H9 (cell line): ENCODE measurements around the gene C1orf122. TPM values are rescaled to one million over a fixed set of nuclear protein-coding genes. Genes with fewer than 3 reads are reported as not detected.

Experiments
- DNase-seq: peaks from one replicate; pipeline ENCODE4 v3.0.0-alpha.2; 2017
- H2AFZ ChIP-seq: one replicate; pipeline ENCODE4 v1.6.1; 2013; ENCODE audit warnings: mild to moderate bottlenecking, low read length, control low read depth, moderate library complexity
- H2AK5ac ChIP-seq: 2 replicates; pipeline ENCODE4 v1.6.1; 2013; ENCODE audit warnings: low read length, control low read depth, mixed read lengths; ENCODE audit not compliant: insufficient read length
- H2BK120ac ChIP-seq: one replicate; pipeline ENCODE4 v1.6.1; 2013; ENCODE audit warnings: low read depth, mild to moderate bottlenecking, low read length, control low read depth, inconsistent platforms; ENCODE audit not compliant: poor library complexity, severe bottlenecking
- H2BK12ac ChIP-seq: 2 replicates; pipeline ENCODE4 v1.6.1; 2013; ENCODE audit warnings: low read length, control low read depth, mixed read lengths, low read depth; ENCODE audit not compliant: insufficient read length
- H2BK15ac ChIP-seq: 2 replicates; pipeline ENCODE4 v1.6.1; 2013; ENCODE audit warnings: low read depth, low read length, control low read depth
- H2BK20ac ChIP-seq: one replicate; pipeline ENCODE4 v1.6.1; 2013; ENCODE audit warnings: low read depth, mild to moderate bottlenecking, low read length, control low read depth, inconsistent platforms; ENCODE audit not compliant: poor library complexity, severe bottlenecking
- H2BK5ac ChIP-seq: 2 replicates; pipeline ENCODE4 v1.6.1; 2013; ENCODE audit warnings: low read length, control low read depth, mixed read lengths; ENCODE audit not compliant: insufficient read length
- H3K14ac ChIP-seq: 2 replicates; pipeline ENCODE4 v1.6.1; 2013; ENCODE audit warnings: low read length, control low read depth; ENCODE audit not compliant: insufficient read depth
- H3K18ac ChIP-seq: 2 replicates; pipeline ENCODE4 v1.6.1; 2013; ENCODE audit warnings: low read depth, mild to moderate bottlenecking, mixed read lengths, low read length, control low read depth; ENCODE audit not compliant: insufficient read length
- H3K23ac ChIP-seq: 2 replicates; pipeline ENCODE4 v1.6.1; 2013; ENCODE audit warnings: low read length, control low read depth, mixed read lengths, low read depth; ENCODE audit not compliant: insufficient read length
- H3K23me2 ChIP-seq: 2 replicates; pipeline ENCODE4 v1.6.1; 2013; ENCODE audit warnings: low read depth, mild to moderate bottlenecking, mixed read lengths, low read length, control low read depth; ENCODE audit not compliant: insufficient read length, poor library complexity, severe bottlenecking
- H3K27ac ChIP-seq: 2 replicates; pipeline ENCODE4 v1.5.1; 2013; ENCODE audit warnings: low read length, control low read depth, mixed read lengths, low read depth; ENCODE audit not compliant: insufficient read length
- H3K27me3 ChIP-seq: 2 replicates; pipeline ENCODE4 v1.6.1; 2013; ENCODE audit warnings: low read length, control low read depth, inconsistent platforms; ENCODE audit not compliant: insufficient read depth
- H3K4ac ChIP-seq: 2 replicates; pipeline ENCODE4 v1.6.1; 2013; ENCODE audit warnings: low read depth, mild to moderate bottlenecking, control low read depth, inconsistent platforms, low read length, moderate library complexity
- H3K4me1 ChIP-seq: 2 replicates; pipeline ENCODE4 v1.6.1; 2013; ENCODE audit warnings: low read length, control low read depth, inconsistent platforms; ENCODE audit not compliant: insufficient read depth
- H3K4me2 ChIP-seq: 2 replicates; pipeline ENCODE4 v1.6.1; 2013; ENCODE audit warnings: low read length, control low read depth, mixed read lengths; ENCODE audit not compliant: insufficient read length, insufficient read depth
- H3K56ac ChIP-seq: 2 replicates; pipeline ENCODE4 v1.6.1; 2013; ENCODE audit warnings: low read depth, mild to moderate bottlenecking, mixed read lengths, low read length, control low read depth; ENCODE audit not compliant: insufficient read length
- H3K79me1 ChIP-seq: 2 replicates; pipeline ENCODE4 v1.6.1; 2013; ENCODE audit warnings: low read depth, mild to moderate bottlenecking, moderate library complexity, low read length, control low read depth, inconsistent platforms; ENCODE audit not compliant: insufficient read depth, poor library complexity, severe bottlenecking
- H3K79me2 ChIP-seq: 2 replicates; pipeline ENCODE4 v1.6.1; 2013; ENCODE audit warnings: low read length, control low read depth, inconsistent platforms; ENCODE audit not compliant: insufficient read depth
- H3K9ac ChIP-seq: 2 replicates; pipeline ENCODE4 v1.6.1; 2013; ENCODE audit warnings: low read length, control low read depth, mixed read lengths; ENCODE audit not compliant: insufficient read length; ENCODE audit errors: extremely low read depth
- H3K9me3 ChIP-seq: one replicate; pipeline ENCODE4 v1.6.1; 2013; ENCODE audit warnings: low read depth, low read length, inconsistent platforms; ENCODE audit not compliant: control insufficient read depth
- H3T11ph ChIP-seq: one replicate; pipeline ENCODE4 v1.6.1; 2013; ENCODE audit warnings: mild to moderate bottlenecking, low read length, control low read depth, inconsistent platforms
- H4K20me1 ChIP-seq: one replicate; pipeline ENCODE4 v1.6.1; 2013; ENCODE audit not compliant: control insufficient read depth, insufficient read length, insufficient read depth
- H4K5ac ChIP-seq: 2 replicates; pipeline ENCODE4 v1.6.1; 2013; ENCODE audit warnings: low read depth, mild to moderate bottlenecking, mixed read lengths, low read length, control low read depth; ENCODE audit not compliant: insufficient read length
- H4K8ac ChIP-seq: replicated peaks from 2 replicates; pipeline ENCODE4 v1.6.1; 2013; ENCODE audit warnings: low read length, control low read depth, mixed read lengths, low read depth; ENCODE audit not compliant: insufficient read length
- H4K91ac ChIP-seq: 2 replicates; pipeline ENCODE4 v1.6.1; 2013; ENCODE audit warnings: low read depth, mild to moderate bottlenecking, moderate library complexity, mixed read lengths, low read length, control low read depth; ENCODE audit not compliant: insufficient read length
- H3K27ac Mint-ChIP-seq, 3 experiments: 2 replicates in 2 of 3; 3 replicates in 1 of 3; pipeline ENCODE4 v1.8.0; 2020 to 2021; ENCODE audit warnings: mixed read lengths in 3 of 3, mild to moderate bottlenecking in 1 of 3, moderate library complexity in 1 of 3
- H3K27me3 Mint-ChIP-seq: 2 replicates; pipeline ENCODE4 v1.8.0; 2021; ENCODE audit warnings: low read depth, mild to moderate bottlenecking, moderate library complexity, mixed read lengths
- H3K36me3 Mint-ChIP-seq, 3 experiments: 2 replicates in 2 of 3; 3 replicates in 1 of 3; pipeline ENCODE4 v1.8.0; 2020 to 2021; ENCODE audit warnings: low read depth in 3 of 3, mixed read lengths in 3 of 3; ENCODE audit not compliant: insufficient read depth in 1 of 3
- H3K4me1 Mint-ChIP-seq, 2 experiments: 2 replicates each; pipeline ENCODE4 v1.8.0; 2020; ENCODE audit warnings: mixed read lengths in 2 of 2
- H3K4me3 Mint-ChIP-seq, 2 experiments: 2 replicates in 1 of 2; 3 replicates in 1 of 2; pipeline ENCODE4 v1.8.0; 2020 to 2021; ENCODE audit warnings: mild to moderate bottlenecking in 2 of 2, mixed read lengths in 2 of 2, moderate library complexity in 1 of 2
- H3K9me3 Mint-ChIP-seq, 2 experiments: 2 replicates in 1 of 2; 3 replicates in 1 of 2; pipeline ENCODE4 v1.8.0; 2020; ENCODE audit warnings: mild to moderate bottlenecking in 2 of 2, mixed read lengths in 2 of 2, moderate library complexity in 1 of 2
- CTCF ChIP-seq: fragments of 200-600 bp; sonication (generic); conservative IDR thresholded peaks from 3 replicates; pipeline ENCODE4 v1.8.0; 2021; ENCODE audit warnings: antibody characterized with exemption, mild to moderate bottlenecking
- WGBS: extraction: QIAGEN DNeasy Blood & Tissue Kit; methylation state at CpG from one replicate; pipeline ENCODE4 v1.1.7; 2013; ENCODE audit warnings: missing lambda C conversion rate, low lambda C conversion rate, mixed read lengths; ENCODE audit not compliant: insufficient read length; ENCODE audit errors: extremely low coverage; 5-methylcytosine and 5-hydroxymethylcytosine counted together
- total RNA-seq: library from RNA; stranded (reverse); gene quantifications from 2 replicates; pipeline ENCODE4 v1.2.1, GENCODE V29; 2021

C1orf122 gene
- total RNA-seq, 1 experiment from 2014 or later, result 59.3 TPM

DNA sequence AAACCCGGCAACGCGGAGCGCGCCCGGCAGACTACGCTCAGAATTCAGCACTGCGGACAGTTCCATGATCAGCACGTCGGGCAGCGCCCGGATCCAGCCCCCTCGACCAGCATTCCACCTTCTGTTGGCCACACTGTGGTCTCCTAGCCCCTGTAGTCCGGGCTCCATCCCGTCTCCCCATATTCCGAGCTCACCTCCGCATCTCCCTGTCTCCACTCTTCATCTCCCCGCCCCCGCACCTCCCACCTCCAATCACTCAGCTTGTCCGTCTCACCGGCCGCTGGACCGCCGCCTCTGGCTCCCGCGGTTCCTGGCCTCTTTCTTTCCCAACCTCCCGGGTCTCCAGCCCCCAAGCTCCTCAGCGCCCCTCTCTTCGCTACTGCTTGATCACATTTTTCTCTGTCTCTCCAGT lies 43.2 kb upstream of the C1orf122 start:
- peak; percentile 81 for DNase-seq
- Histone ChIP-seq H3K9ac (no peak overlapping the region), H3K4ac (no peak overlapping the region), H2BK15ac (no peak overlapping the region), H4K20me1 (no peaks in the 10 kb centered on the region), H3T11ph (no peak overlapping the region), H3K4me2 (peak overlapping the region; percentile 80), H2BK120ac (no peak overlapping the region), H2BK12ac (no peak overlapping the region), H3K79me2 (no peaks in the 10 kb centered on the region), H3K56ac (no peak overlapping the region), H3K18ac (no peak overlapping the region), H3K23me2 (peaks cover 19% of the 10 kb centered on the region), H2BK20ac (no peak overlapping the region), H3K23ac (no peak overlapping the region), H3K4me1 (peaks cover 4% of the 10 kb centered on the region; the same call in 1 of the 2 replicates), H3K9me3 (no peaks in the 10 kb centered on the region), H4K8ac (no peak overlapping the region), H3K14ac (no peak overlapping the region), H3K27me3 (peaks cover 27% of the 10 kb centered on the region), H4K91ac (no peak overlapping the region), H2AFZ (no peak overlapping the region), H3K79me1 (no peaks in the 10 kb centered on the region), H3K27ac (no peak overlapping the region), H2AK5ac (no peak overlapping the region), H2BK5ac (no peak overlapping the region), H4K5ac (no peak overlapping the region)
- WGBS, result no CpG with 5 or more reads among the region's 29 CpGs
- Mint-ChIP-seq H3K4me3 (peak overlapping the region; percentile 57 to 88), H3K4me1 (peaks cover 26 to 30% of the 10 kb centered on the region in 2 experiments), H3K27me3 (no peaks in the 10 kb centered on the region; the same call in 1 of the 2 replicates), H3K36me3 (no peaks in the 10 kb centered on the region), H3K27ac (no peak overlapping the region; a peak in 1 of 7 replicates), H3K9me3 (no peaks in the 10 kb centered on the region; a peak in 1 of 5 replicates)
- no peak for TF ChIP-seq CTCF
